Neuronal stem cell (in vitro differentiated cells): ENCODE results near the gene RHOBTB3.

Source experiments
- DNase-seq: peaks from one replicate; pipeline ENCODE4 v3.0.0-alpha.2; 2013; ENCODE audit warnings: low spot score
- H2AFZ ChIP-seq: one replicate; pipeline ENCODE4 v1.6.1; 2013; ENCODE audit warnings: mild to moderate bottlenecking, low read length, inconsistent platforms
- H2AK5ac ChIP-seq: 2 replicates; pipeline ENCODE4 v1.6.1; 2013; ENCODE audit warnings: low read depth, mild to moderate bottlenecking, inconsistent platforms, low read length, moderate library complexity, mixed read lengths
- H2BK120ac ChIP-seq: 2 replicates; pipeline ENCODE4 v1.6.1; 2013; ENCODE audit warnings: low read depth, mild to moderate bottlenecking, inconsistent platforms, low read length, moderate library complexity, mixed read lengths
- H2BK12ac ChIP-seq: one replicate; pipeline ENCODE4 v1.6.1; 2013; ENCODE audit warnings: low read length, inconsistent platforms
- H2BK15ac ChIP-seq: 2 replicates; pipeline ENCODE4 v1.6.1; 2013; ENCODE audit warnings: mild to moderate bottlenecking, low read length, inconsistent platforms, mixed read lengths
- H2BK5ac ChIP-seq: one replicate; pipeline ENCODE4 v1.6.1; 2013; ENCODE audit warnings: inconsistent platforms, mild to moderate bottlenecking, low read length, moderate library complexity
- H3K14ac ChIP-seq: one replicate; pipeline ENCODE4 v1.6.1; 2013; ENCODE audit warnings: low read length, inconsistent platforms
- H3K18ac ChIP-seq: 2 replicates; pipeline ENCODE4 v1.6.1; 2013; ENCODE audit warnings: low read length, inconsistent platforms
- H3K23ac ChIP-seq: 2 replicates; pipeline ENCODE4 v1.6.1; 2013; ENCODE audit warnings: low read depth, mild to moderate bottlenecking, mixed read lengths, low read length, inconsistent platforms; ENCODE audit not compliant: poor library complexity
- H3K27ac ChIP-seq: replicated peaks from 3 replicates; pipeline ENCODE4 v1.5.1; 2013; ENCODE audit warnings: low read length, inconsistent platforms
- H3K27me3 ChIP-seq, 3 experiments: 2 replicates each; pipeline ENCODE4 v1.6.1; 2013; ENCODE audit warnings: low read length in 3 of 3, mild to moderate bottlenecking in 2 of 3, inconsistent platforms in 1 of 3, low read depth in 1 of 3, mixed read lengths in 1 of 3, moderate library complexity in 1 of 3; ENCODE audit not compliant: control insufficient read depth in 3 of 3, insufficient read depth in 3 of 3
- H3K36me3 ChIP-seq, 2 donors: replicated peaks in 1 of 2; 2 replicates each; pipeline ENCODE4 v1.6.1; 2013; ENCODE audit warnings: low read length in 2 of 2; ENCODE audit not compliant: control insufficient read depth in 2 of 2, insufficient read depth in 2 of 2
- H3K4ac ChIP-seq: 2 replicates; pipeline ENCODE4 v1.6.1; 2013; ENCODE audit warnings: inconsistent platforms, mild to moderate bottlenecking, low read length, moderate library complexity
- H3K4me1 ChIP-seq, 2 donors: 1 replicate in 1 of 2; 2 replicates in 1 of 2; pipeline ENCODE4 v1.6.1; 2013; ENCODE audit warnings: low read length in 2 of 2, low read depth in 1 of 2; ENCODE audit not compliant: control insufficient read depth in 2 of 2, insufficient read depth in 1 of 2
- H3K4me2 ChIP-seq: one replicate; pipeline ENCODE4 v1.6.1; 2013; ENCODE audit warnings: mild to moderate bottlenecking, low read length, inconsistent platforms; ENCODE audit not compliant: insufficient read depth, poor library complexity, severe bottlenecking
- H3K4me3 ChIP-seq, 2 donors: 2 replicates each; pipeline ENCODE4 v1.5.1; 2013; ENCODE audit warnings: low read length in 2 of 2, mild to moderate bottlenecking in 2 of 2, inconsistent platforms in 1 of 2, moderate library complexity in 1 of 2
- H3K79me1 ChIP-seq: one replicate; pipeline ENCODE4 v1.6.1; 2013; ENCODE audit warnings: low read depth, mild to moderate bottlenecking, inconsistent platforms, low read length, moderate library complexity
- H3K9ac ChIP-seq: one replicate; pipeline ENCODE4 v1.6.1; 2013; ENCODE audit warnings: mild to moderate bottlenecking, low read depth, low read length, inconsistent platforms; ENCODE audit not compliant: poor library complexity
- H3K9me3 ChIP-seq, 2 donors: replicated peaks in 1 of 2; 2 replicates each; pipeline versions ENCODE3 to v1.6.1; 2013; ENCODE audit warnings: low read length in 2 of 2, mild to moderate bottlenecking in 2 of 2, inconsistent platforms in 1 of 2, low read depth in 1 of 2, mixed read lengths in 1 of 2, moderate library complexity in 1 of 2; ENCODE audit not compliant: control insufficient read depth in 2 of 2, insufficient read depth in 1 of 2
- H4K8ac ChIP-seq: one replicate; pipeline ENCODE4 v1.6.1; 2013; ENCODE audit warnings: low read depth, mild to moderate bottlenecking, inconsistent platforms, low read length, moderate library complexity
- H4K91ac ChIP-seq: one replicate; pipeline ENCODE4 v1.6.1; 2013; ENCODE audit warnings: low read length, low read depth, mild to moderate bottlenecking, inconsistent platforms; ENCODE audit not compliant: poor library complexity
- WGBS, 2 donors: extraction: QIAGEN DNeasy Blood & Tissue Kit; methylation state at CpG; one replicate each; pipeline ENCODE4 v1.1.7; 2013; ENCODE audit warnings: missing lambda C conversion rate in 2 of 2, mixed read lengths in 1 of 2; ENCODE audit not compliant: insufficient read length in 2 of 2, insufficient replicate concordance in 1 of 2; ENCODE audit errors: extremely low coverage in 2 of 2; 5-methylcytosine and 5-hydroxymethylcytosine counted together

RHOBTB3 gene

GRCh38 chr5:95754545-95754944, 23.4 kb downstream of the RHOBTB3 start:
- H3K18ac ChIP-seq, result no peak overlapping the region
- H3K4me1 ChIP-seq, result no peaks in the 10 kb centered on the region
- no CpG with 5 or more reads among the region's 2 CpGs for WGBS, 2 donors
- no peak overlapping the region for H3K14ac ChIP-seq
- no peaks in the 10 kb centered on the region for H3K27me3 ChIP-seq
- no peak overlapping the region for H3K23ac ChIP-seq
- no peak overlapping the region for H4K8ac ChIP-seq
- H3K79me1 ChIP-seq, result no peaks in the 10 kb centered on the region
- no peak for DNase-seq
- no peak overlapping the region for H3K9ac ChIP-seq
- H2BK15ac ChIP-seq, result no peak overlapping the region
- no peak overlapping the region for H2BK5ac ChIP-seq
- no peak overlapping the region for H3K27ac ChIP-seq
- H3K4me3 ChIP-seq, result no peak overlapping the region
- no peak overlapping the region for H4K91ac ChIP-seq
- no peak overlapping the region for H2AFZ ChIP-seq
- H2BK120ac ChIP-seq, result no peak overlapping the region
- no peak overlapping the region for H3K4me2 ChIP-seq
- no peak overlapping the region for H2BK12ac ChIP-seq
- no peak overlapping the region for H3K4ac ChIP-seq
- H3K9me3 ChIP-seq, result peaks cover 0 to 5% of the 10 kb centered on the region in 2 donors
- no peak overlapping the region for H2AK5ac ChIP-seq
- peaks cover 0 to 99% of the 10 kb centered on the region in 2 donors for H3K36me3 ChIP-seq

- Histone ChIP-seq H2BK15ac (no peak overlapping the region), H3K4me2 (no peak overlapping the region), H3K27me3 (no peaks in the 10 kb centered on the region), H3K27ac (no peak overlapping the region), H3K36me3 (peaks cover 0 to 99% of the 10 kb centered on the region in 2 donors), H3K4me1 (no peaks in the 10 kb centered on the region), H3K9ac (no peak overlapping the region), H3K4ac (no peak overlapping the region), H3K14ac (no peak overlapping the region), H2BK5ac (no peak overlapping the region), H2AFZ (no peak overlapping the region), H3K79me1 (no peaks in the 10 kb centered on the region), H2BK120ac (no peak overlapping the region), H2BK12ac (no peak overlapping the region), H3K4me3 (peak overlapping the region in 1 of 2 donors; percentile 20), H4K91ac (no peak overlapping the region), H3K23ac (no peak overlapping the region), H2AK5ac (no peak overlapping the region), H4K8ac (no peak overlapping the region), H3K18ac (no peak overlapping the region), H3K9me3 (no peaks in the 10 kb centered on the region)
- WGBS, 2 donors, result no CpG with 5 or more reads among the region's 10 CpGs
- no peak for DNase-seq
Measured at GRCh38 chr5:95759005-95759404, 27.9 kb downstream of the RHOBTB3 start.

- no peak overlapping the region for H3K14ac ChIP-seq
- H3K23ac ChIP-seq, result no peak overlapping the region
- no peak overlapping the region for H3K4me3 ChIP-seq
- no peaks in the 10 kb centered on the region for H3K27me3 ChIP-seq
- H3K9me3 ChIP-seq, result no peaks in the 10 kb centered on the region
- no peak overlapping the region for H2BK12ac ChIP-seq
- WGBS, 2 donors, result no CpG with 5 or more reads among the region's 2 CpGs
- no peak overlapping the region for H2AK5ac ChIP-seq
- peaks cover 0 to 99% of the 10 kb centered on the region in 2 donors for H3K36me3 ChIP-seq
- H3K9ac ChIP-seq, result no peak overlapping the region
- no peak overlapping the region for H3K18ac ChIP-seq
- no peak overlapping the region for H3K27ac ChIP-seq
- no peaks in the 10 kb centered on the region for H3K79me1 ChIP-seq
- DNase-seq, result no peak
- no peaks in the 10 kb centered on the region for H3K4me1 ChIP-seq
- H4K91ac ChIP-seq, result no peak overlapping the region
- no peak overlapping the region for H3K4me2 ChIP-seq
- no peak overlapping the region for H2BK120ac ChIP-seq
- no peak overlapping the region for H2BK5ac ChIP-seq
- no peak overlapping the region for H2AFZ ChIP-seq
- H4K8ac ChIP-seq, result no peak overlapping the region
- H2BK15ac ChIP-seq, result no peak overlapping the region
- H3K4ac ChIP-seq, result no peak overlapping the region
Measured at GRCh38 chr5:95759634-95760033, 28.5 kb downstream of the RHOBTB3 start.

GRCh38 chr5:95760273-95761191, 29.4 kb downstream of the RHOBTB3 start:
- Histone ChIP-seq H3K14ac (no peak overlapping the region), H2BK5ac (no peak overlapping the region), H2BK120ac (no peak overlapping the region), H3K36me3 (peaks cover 0 to 99% of the 10 kb centered on the region in 2 donors), H3K23ac (no peak overlapping the region), H3K4me3 (no peak overlapping the region), H2AFZ (no peak overlapping the region), H3K18ac (no peak overlapping the region), H3K4me1 (no peaks in the 10 kb centered on the region), H3K4me2 (no peak overlapping the region), H3K27ac (no peak overlapping the region), H3K27me3 (no peaks in the 10 kb centered on the region), H2BK12ac (no peak overlapping the region), H4K8ac (no peak overlapping the region), H3K4ac (no peak overlapping the region), H2BK15ac (no peak overlapping the region), H2AK5ac (no peak overlapping the region), H4K91ac (no peak overlapping the region), H3K9ac (no peak overlapping the region), H3K9me3 (no peaks in the 10 kb centered on the region), H3K79me1 (no peaks in the 10 kb centered on the region)
- no CpG with 5 or more reads among the region's 3 CpGs for WGBS, 2 donors
- no peak for DNase-seq
